GM23248 (cell line): Measurements from ENCODE around the gene LHX1.

Experiments used
- EZH2 ChIP-seq: fragments of 200-600 bp; sonication (generic); IDR thresholded peaks from 2 replicates; pipeline ENCODE4 v1.6.1; 2018; ENCODE audit warnings: antibody characterized with exemption, mild to moderate bottlenecking; ENCODE audit not compliant: insufficient read depth, poor library complexity, severe bottlenecking
- EZH2phosphoT487 ChIP-seq: fragments of 200-600 bp; sonication (generic); IDR thresholded peaks from 2 replicates; pipeline ENCODE4 v1.6.1; 2018; ENCODE audit warnings: antibody characterized with exemption, moderate library complexity, mild to moderate bottlenecking, low read depth; ENCODE audit not compliant: insufficient read depth

DNA sequence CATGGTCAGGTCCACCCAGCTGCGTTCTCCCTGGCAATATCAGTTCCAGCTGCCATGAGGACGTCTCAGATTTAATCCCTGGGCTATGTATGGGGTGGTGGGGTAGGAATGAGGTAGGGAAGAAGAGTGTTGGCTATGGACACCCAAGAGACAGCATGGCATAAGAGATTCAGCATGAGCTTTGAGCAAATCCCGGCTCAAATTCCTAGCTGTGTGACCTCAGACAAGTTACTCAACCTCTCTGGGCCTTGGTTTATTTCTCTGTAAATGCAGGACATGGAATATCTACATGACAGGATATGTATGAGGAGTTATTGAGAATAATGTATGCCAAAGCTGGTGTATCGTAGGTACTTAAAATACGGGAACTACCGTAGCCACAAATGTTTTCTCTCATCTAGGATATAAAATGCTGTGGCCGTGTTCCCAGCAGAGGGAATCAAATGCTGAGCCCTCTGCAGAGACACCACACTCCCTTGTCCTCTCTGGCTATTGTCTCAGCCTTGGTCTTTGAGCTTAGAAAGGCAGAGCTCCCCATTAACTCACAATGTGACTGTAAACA, 17.8 kb upstream of the LHX1 start:
- TF ChIP-seq EZH2 (no peak), EZH2phosphoT487 (no peak)
